Mucosa of descending colon (tissue), 3 donors: ENCODE data around the gene SVOPL. TPM values are rescaled to one million over a fixed set of nuclear protein-coding genes. Genes with fewer than 3 reads are reported as not detected.

Experiments used
- ATAC-seq: fragments of 200-7000 bp; cut with Tn5 transposase; one replicate; pipeline ENCODE4 v1.9.1; 2020; ENCODE audit warnings: mild to moderate bottlenecking, moderate library complexity
- DNase-seq, 3 donors: peaks; one replicate each; pipeline ENCODE4 v3.0.0-alpha.2; 2020
- H3K36me3 ChIP-seq: fragments of 200-600 bp; one replicate; pipeline ENCODE4 v1.8.0; 2021; ENCODE audit warnings: low read depth, mild to moderate bottlenecking
- H3K4me1 ChIP-seq: fragments of 200-600 bp; one replicate; pipeline ENCODE4 v1.8.0; 2021; ENCODE audit warnings: low read depth, mild to moderate bottlenecking
- H3K4me3 ChIP-seq: fragments of 200-600 bp; one replicate; pipeline ENCODE4 v1.8.0; 2021; ENCODE audit warnings: mild to moderate bottlenecking
- H3K9me3 ChIP-seq: fragments of 200-600 bp; one replicate; pipeline ENCODE4 v1.8.0; 2021; ENCODE audit warnings: mild to moderate bottlenecking
- CTCF ChIP-seq: fragments of 200-600 bp; IDR thresholded peaks from one replicate; pipeline ENCODE4 v1.8.0; 2022; ENCODE audit warnings: antibody characterized with exemption, mild to moderate bottlenecking
- intact Hi-C, 2 donors: fragments of 100-400 bp; cut with DNase I in 1 of 2; cut with micrococcal nuclease in 1 of 2; formaldehyde crosslinking; loops; one replicate each; pipeline versions ENCODE4 v1.11.0 to v1.11.1; 2022; cut with DNase I, micrococcal nuclease
- total RNA-seq, 3 donors: library from RNA; stranded (reverse); fragmentation: NEBNext Ultra II Directional in 2 of 3; extraction: Animal tissue kit (Norgen Biotek cat#: 25700) in 2 of 3; gene quantifications; one replicate each; pipeline versions ENCODE4 v1.2.1 to v1.2.4, GENCODE V29; 2021 to 2023
- donor health status: DM: no; HTN: no; CAD: no; lungs with moderate emphysema.
- donor health status: DM: no; HTN: no; CAD: no.
- donor health status: DM: no; HTN: yes; CAD: no.

The SVOPL gene
- total RNA-seq, 3 donors from 2014 or later = 1.8 to 3.1 (median 2.9) TPM

- Histone ChIP-seq H3K9me3 (no peaks in the 10 kb centered on the region), H3K36me3 (no peaks in the 10 kb centered on the region), H3K4me3 (no peak overlapping the region), H3K4me1 (no peaks in the 10 kb centered on the region)
- ATAC-seq (no peak), DNase-seq (no peak)
- TF ChIP-seq CTCF = no peak
- intact Hi-C loops = no loop called here
Observed at GRCh38 chr7:138590154-138590553, 111.0 kb downstream of the SVOPL start.

GRCh38 chr7:138588986-138589385 lies 112.2 kb downstream of the SVOPL start:
- intact Hi-C loops = no loop called here
- DNase-seq = no peak
- TF ChIP-seq CTCF = no peak
- ATAC-seq = no peak
- Histone ChIP-seq H3K4me1 (no peaks in the 10 kb centered on the region), H3K4me3 (no peak overlapping the region), H3K36me3 (no peaks in the 10 kb centered on the region), H3K9me3 (no peaks in the 10 kb centered on the region)

GRCh38 chr7:138587485-138587884 lies 113.7 kb downstream of the SVOPL start:
- TF ChIP-seq CTCF = no peak
- DNase-seq (no peak), ATAC-seq (no peak)
- intact Hi-C loops = no loop called here
- no peaks in the 10 kb centered on the region for H3K4me1 ChIP-seq
- no peaks in the 10 kb centered on the region for H3K36me3 ChIP-seq
- H3K4me3 ChIP-seq = no peak overlapping the region
- H3K9me3 ChIP-seq = no peaks in the 10 kb centered on the region

DNA sequence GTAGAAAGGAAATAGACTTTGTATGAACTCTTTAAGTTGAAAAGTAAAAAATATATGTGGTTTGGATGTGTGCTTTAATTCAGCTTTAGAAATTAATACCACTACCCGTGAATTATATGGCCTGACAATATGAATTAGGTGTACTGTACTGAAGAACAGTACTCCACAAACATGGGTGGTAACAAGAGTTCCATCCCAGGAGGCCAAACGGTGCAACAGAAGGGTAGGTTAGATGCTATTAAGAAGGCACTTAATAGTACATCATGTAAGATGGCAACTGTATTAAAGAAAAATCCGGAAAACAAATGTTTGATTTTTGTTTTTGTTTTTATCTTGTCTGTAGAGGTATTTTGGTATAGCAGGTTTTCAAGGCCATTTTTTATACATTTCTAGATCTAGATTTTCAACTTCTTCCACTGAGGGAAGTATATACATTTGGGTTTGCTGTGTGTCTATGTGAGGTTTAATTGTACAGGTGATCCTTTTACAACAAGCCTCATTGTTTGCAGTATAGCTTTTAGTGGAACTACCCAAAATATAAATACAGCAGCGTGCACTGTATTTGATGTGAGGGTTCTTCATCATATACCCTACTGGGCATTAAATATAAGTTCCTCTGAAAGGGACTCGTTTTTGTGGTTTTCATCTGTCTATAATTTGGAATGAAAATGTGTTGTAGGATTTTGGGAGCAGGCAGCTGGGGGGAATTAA lies 115.7 kb downstream of the SVOPL start:
- no peak for TF ChIP-seq CTCF
- H3K4me3 ChIP-seq = no peak overlapping the region
- no peaks in the 10 kb centered on the region for H3K4me1 ChIP-seq
- DNase-seq = no peak
- H3K9me3 ChIP-seq = no peaks in the 10 kb centered on the region
- intact Hi-C loops = no loop called here
- no peaks in the 10 kb centered on the region for H3K36me3 ChIP-seq
- ATAC-seq = no peak

- H3K9me3 ChIP-seq = no peaks in the 10 kb centered on the region
- no peaks in the 10 kb centered on the region for H3K4me1 ChIP-seq
- H3K4me3 ChIP-seq = no peak overlapping the region
- no peak for TF ChIP-seq CTCF
- intact Hi-C loops = no loop called here
- DNase-seq (no peak), ATAC-seq (no peak)
- no peaks in the 10 kb centered on the region for H3K36me3 ChIP-seq
Observed at GRCh38 chr7:138584696-138585095, 116.5 kb downstream of the SVOPL start.

DNA sequence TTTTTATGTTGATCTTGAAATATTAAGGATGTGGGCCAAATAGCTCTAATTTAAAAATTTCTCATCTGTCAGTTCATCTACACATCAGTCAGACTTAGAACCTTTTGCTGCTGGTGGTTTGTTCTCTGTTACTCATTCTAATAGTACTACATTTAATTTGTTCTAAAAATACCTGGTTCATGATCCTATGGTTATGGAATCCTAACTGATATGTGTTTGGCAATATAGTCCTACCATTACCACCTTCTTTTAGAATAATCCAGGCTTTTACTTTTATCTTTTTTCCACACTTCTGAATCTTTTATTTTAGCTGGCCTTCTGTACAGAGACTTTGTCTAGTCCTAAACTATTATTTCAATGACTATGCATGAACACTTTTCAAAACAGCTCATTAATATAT lies 116.9 kb downstream of the SVOPL start:
- ATAC-seq (no peak), DNase-seq (no peak)
- Histone ChIP-seq H3K36me3 (no peaks in the 10 kb centered on the region), H3K4me3 (no peak overlapping the region), H3K4me1 (no peaks in the 10 kb centered on the region), H3K9me3 (no peaks in the 10 kb centered on the region)
- no peak for TF ChIP-seq CTCF
- intact Hi-C loops = no loop called here
